CD4-positive, alpha-beta T cell treated with Interleukin-17A for 4 hours (primary cell): ENCODE measurements around the gene ATP6AP2.
A peak's percentile ranks its signal among the peaks of the same experiment; 100 is the strongest.

Source experiments
- DNase-seq: peaks from one replicate; pipeline ENCODE4 v3.0.0-alpha.2; 2020; ENCODE audit warnings: mixed read lengths

Gene ATP6AP2

GRCh38 chrX:40646489-40647306 lies 65.9 kb downstream of the ATP6AP2 start:
- DNase-seq = peak; percentile 44

DNA sequence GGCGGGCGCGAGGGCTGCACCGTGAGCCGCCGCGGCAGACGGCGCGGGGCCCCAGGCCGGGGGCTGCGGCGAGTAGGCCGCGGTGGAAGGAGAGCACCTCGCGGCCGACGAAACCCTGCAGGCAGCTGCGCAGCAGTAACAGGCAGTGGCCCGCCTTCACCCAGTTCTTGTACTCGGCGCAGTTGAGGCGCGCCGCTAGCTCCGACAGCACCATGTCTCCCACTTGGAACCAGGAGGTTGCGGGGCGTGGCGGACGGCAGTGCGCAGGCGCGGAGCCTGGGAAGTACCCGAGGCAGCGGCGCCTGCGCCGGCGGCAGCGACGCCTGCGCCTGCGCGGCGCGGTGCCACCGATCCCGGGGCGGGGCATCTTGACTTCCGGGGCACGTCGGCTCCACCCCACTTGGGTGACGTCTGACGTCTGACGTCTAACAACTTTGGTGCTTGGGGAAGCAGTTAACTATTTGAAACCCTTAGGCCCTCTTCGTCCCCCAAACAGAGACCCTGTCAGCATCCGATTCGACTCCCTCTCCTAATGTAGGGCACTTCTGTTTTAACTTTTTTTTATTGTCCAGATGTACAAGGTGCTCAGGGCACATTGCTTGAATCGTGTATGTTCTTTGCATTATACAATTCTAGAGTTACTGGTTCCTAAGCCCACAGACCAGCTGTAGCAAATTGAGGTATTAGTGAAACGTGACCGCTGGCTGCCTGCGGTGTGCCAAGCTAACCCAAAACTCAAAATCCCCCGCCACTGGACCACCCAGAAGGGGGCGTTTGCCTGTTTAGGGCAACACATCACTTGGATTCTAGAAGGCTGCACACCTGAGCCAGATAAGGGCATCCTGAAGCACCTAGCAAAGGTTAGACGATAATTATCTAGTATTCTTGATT lies 66.8 kb downstream of the ATP6AP2 start, which contains the start of gene CXorf38:
TSS of gene CXorf38 (minus strand) at position 255 of the 891 bp plus-strand sequence. CDS start at position 214, 41 bp downstream.
- DNase-seq = peak; percentile 98

DNA sequence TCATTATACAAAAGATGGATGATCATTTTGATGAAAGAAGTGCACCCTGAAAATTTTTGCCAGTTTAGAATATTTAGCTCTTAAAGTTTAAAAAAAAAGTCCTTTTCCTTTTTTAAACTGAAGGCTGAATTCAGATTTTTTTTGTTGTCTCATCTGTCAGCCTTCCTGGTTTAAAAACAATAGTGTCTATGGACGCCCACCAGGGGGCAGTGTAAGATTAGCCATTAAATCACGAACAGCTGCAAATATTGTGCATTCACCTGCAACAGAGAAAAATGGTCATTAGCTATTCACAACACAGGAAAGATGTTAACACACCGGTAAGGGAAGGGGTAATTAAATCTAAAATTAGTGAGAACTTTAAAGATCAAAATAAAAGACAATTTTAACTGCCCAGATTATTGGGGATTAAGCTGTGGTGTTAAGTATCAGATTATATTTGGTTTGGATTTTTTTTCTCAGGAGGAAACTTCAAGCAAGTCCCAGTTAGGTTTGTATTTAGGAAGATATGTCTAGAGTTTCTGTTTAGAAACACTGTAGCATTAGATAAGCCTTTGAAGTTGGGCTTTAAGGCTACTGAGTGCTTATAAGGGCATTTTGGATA lies 71.0 kb downstream of the ATP6AP2 start:
- peak; percentile 91 for DNase-seq

- no peak for DNase-seq
Measured at GRCh38 chrX:40652664-40653063, 71.9 kb downstream of the ATP6AP2 start.

GRCh38 chrX:40653535-40653934 lies 72.8 kb downstream of the ATP6AP2 start:
- DNase-seq = no peak
